ENCODE measurements around the gene GLI3. TPM values are rescaled to one million over a fixed set of nuclear protein-coding genes. Genes with fewer than 3 reads are reported as not detected.

GLI3 gene
- total RNA-seq, 2 experiments from 2014 or later, result not detected

DNA sequence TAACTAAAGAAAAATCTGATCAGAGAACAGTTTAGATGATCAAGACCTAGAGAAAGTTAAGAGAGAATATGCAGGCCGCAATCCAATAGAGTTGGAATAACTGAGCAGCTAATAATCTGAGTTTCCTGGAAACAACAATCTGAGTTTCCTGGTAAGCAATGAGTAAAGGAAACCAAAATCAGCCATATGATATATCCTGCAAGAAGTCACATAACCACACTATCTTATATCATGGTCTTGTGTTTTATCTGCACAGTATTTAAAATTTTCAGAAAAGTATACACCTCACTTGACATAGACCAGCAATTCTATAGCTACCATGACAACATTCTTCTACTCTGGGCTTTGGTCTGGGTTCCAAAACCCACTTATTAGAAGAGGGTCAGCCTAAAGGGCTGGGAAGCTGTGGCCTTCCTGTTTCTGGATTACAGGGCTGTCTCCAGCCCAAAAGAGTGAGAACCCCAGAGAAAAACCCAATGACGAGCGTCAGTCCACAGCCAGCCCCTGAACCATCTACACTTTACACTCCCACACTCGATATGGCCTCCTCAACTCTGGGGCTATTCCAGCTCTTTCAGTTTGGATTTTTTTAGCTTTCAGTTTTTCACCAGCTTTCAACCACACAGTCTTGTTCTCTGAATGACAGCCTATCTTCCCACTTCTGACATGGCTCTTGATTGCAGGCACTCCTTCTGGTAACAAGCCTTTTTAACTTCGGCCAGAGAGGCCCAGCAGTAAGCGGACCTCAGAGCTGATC lies 110.4 kb downstream of the GLI3 start:
- H3K27ac Mint-ChIP-seq, result no peak overlapping the region
- ATAC-seq, result no peak
- peaks cover 5% of the 10 kb centered on the region for H3K27me3 Mint-ChIP-seq
- H3K36me3 Mint-ChIP-seq (ENCODE audit: low read depth), result no peaks in the 10 kb centered on the region
- ChIA-PET POLR2A (no interaction called here), CTCF (no interaction called here)
- intact Hi-C loops (cut with micrococcal nuclease), result no loop called here
- DNase-seq, result no peak
- TF ChIP-seq, protein P1, sequence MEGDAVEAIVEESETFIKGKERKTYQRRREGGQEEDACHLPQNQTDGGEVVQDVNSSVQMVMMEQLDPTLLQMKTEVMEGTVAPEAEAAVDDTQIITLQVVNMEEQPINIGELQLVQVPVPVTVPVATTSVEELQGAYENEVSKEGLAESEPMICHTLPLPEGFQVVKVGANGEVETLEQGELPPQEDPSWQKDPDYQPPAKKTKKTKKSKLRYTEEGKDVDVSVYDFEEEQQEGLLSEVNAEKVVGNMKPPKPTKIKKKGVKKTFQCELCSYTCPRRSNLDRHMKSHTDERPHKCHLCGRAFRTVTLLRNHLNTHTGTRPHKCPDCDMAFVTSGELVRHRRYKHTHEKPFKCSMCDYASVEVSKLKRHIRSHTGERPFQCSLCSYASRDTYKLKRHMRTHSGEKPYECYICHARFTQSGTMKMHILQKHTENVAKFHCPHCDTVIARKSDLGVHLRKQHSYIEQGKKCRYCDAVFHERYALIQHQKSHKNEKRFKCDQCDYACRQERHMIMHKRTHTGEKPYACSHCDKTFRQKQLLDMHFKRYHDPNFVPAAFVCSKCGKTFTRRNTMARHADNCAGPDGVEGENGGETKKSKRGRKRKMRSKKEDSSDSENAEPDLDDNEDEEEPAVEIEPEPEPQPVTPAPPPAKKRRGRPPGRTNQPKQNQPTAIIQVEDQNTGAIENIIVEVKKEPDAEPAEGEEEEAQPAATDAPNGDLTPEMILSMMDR (IDR thresholded peaks at IDR 0.05), result no peak
- no peak overlapping the region for H3K4me3 Mint-ChIP-seq
- no peaks in the 10 kb centered on the region for H3K9me3 Mint-ChIP-seq
- no peaks in the 10 kb centered on the region for H3K4me1 Mint-ChIP-seq (ENCODE audit: low read depth)

DNA sequence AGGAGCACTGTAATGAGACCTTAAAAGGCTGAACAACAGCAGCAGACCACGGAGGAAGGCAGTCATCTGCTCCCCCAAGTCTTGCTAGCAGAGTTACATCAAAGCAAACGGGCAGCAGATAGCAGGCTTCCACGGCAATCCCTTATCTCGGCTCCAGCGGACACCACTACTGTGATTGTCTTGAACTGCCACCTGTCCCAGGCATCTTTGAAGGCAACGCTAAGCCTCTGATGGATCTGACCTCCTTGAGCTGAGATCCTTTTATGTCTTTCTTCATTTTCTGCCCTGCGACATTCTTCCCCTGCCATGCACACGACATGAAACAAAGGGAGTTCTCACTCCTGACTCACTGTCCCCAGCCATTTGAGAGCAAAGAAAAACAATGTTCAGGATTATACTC lies 111.7 kb downstream of the GLI3 start:
- H3K4me1 Mint-ChIP-seq (ENCODE audit: low read depth), result no peaks in the 10 kb centered on the region
- ATAC-seq (no peak), DNase-seq (no peak)
- no peaks in the 10 kb centered on the region for H3K36me3 Mint-ChIP-seq (ENCODE audit: low read depth)
- intact Hi-C loops (cut with micrococcal nuclease), result no loop called here
- no peak overlapping the region for H3K4me3 Mint-ChIP-seq
- ChIA-PET CTCF (no interaction called here), POLR2A (no interaction called here)
- H3K9me3 Mint-ChIP-seq, result no peaks in the 10 kb centered on the region
- TF ChIP-seq, protein P1 (IDR thresholded peaks at IDR 0.05), result no peak
- H3K27ac Mint-ChIP-seq, result no peak overlapping the region
- H3K27me3 Mint-ChIP-seq, result peaks cover 3% of the 10 kb centered on the region

DNA sequence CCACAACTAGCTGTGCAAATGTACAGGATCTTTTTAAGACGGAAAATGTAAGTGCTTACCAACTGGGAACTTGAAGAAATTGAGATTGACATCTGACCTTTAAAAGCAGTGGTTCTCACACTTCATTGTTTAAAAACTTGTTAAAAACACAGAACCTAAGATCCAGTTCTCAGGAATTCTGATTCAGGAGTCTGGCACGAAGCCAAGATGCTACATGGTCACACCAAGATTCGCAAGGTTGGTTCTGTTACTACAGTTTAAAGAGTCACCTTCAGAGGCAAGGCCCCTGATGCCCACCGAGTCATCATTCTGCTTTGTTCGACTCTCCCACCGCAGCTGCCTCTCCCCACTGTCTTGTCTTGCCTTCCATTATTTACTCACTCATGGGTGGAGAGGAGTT lies 113.3 kb downstream of the GLI3 start:
- Mint-ChIP-seq H3K4me3 (no peak overlapping the region), H3K27me3 (peaks cover 3% of the 10 kb centered on the region), H3K9me3 (no peaks in the 10 kb centered on the region), H3K27ac (no peak overlapping the region), H3K36me3 (ENCODE audit: low read depth) (no peaks in the 10 kb centered on the region), H3K4me1 (ENCODE audit: low read depth) (no peaks in the 10 kb centered on the region)
- ChIA-PET POLR2A (no interaction called here), CTCF (no interaction called here)
- intact Hi-C loops (cut with micrococcal nuclease), result no loop called here
- no peak for ATAC-seq
- TF ChIP-seq, protein P1 (IDR thresholded peaks at IDR 0.05), result no peak
- no peak for DNase-seq

DNA sequence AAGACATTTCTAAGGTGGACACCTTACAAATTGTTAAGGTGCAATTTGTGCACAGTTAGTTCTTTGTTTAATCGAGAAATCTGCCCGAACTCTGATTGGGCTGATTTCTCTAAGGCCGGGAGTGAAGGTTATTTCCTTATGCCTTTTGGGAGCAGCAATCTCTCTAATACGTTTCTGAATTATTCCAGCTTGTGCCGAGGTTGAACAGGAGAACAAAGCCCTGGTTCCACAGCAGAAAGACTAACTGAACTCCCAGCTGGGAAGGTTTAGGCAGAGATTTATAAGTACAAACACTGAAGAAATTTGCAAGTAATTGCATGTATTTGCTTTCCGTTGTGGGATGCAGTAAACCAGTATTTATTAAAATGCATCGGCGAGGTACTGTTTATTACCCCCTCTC lies 116.8 kb downstream of the GLI3 start:
- Mint-ChIP-seq H3K9me3 (no peaks in the 10 kb centered on the region), H3K27me3 (peaks cover 3% of the 10 kb centered on the region), H3K4me1 (ENCODE audit: low read depth) (no peaks in the 10 kb centered on the region), H3K27ac (no peak overlapping the region), H3K4me3 (no peak overlapping the region), H3K36me3 (ENCODE audit: low read depth) (no peaks in the 10 kb centered on the region)
- ChIA-PET CTCF (interaction anchor here (0.8 kb wide), 1 partner anchor 66 kb away, joined by 3 read pairs; no protein-coding TSS in a partner anchor), POLR2A (no interaction called here)
- ATAC-seq, result no peak
- no peak for DNase-seq
- TF ChIP-seq, protein P1 (IDR thresholded peaks at IDR 0.05), result no peak
- intact Hi-C loops (cut with micrococcal nuclease), result no loop called here

DNA sequence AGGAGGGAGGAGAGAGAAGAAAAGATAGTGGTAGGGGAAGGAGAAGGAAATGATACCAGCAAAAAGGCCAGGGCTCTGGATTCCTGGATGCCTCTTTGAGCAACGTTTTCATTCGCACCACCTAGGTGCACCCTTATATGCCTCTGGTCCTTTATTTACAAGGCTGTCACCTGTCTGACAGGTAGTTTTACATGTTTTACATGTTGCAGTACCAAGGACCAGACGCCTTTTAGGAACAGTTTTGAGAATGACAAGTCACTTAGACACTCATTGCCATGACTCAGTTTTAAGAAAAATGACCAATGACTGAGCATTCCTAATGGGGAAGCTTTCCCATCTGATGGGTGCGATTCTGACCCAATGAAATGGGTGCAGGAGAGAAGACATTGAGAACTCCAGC lies 119.8 kb downstream of the GLI3 start:
- ATAC-seq (no peak), DNase-seq (no peak)
- TF ChIP-seq, protein P1 (IDR thresholded peaks at IDR 0.05), result no peak
- H3K27me3 Mint-ChIP-seq, result no peaks in the 10 kb centered on the region
- H3K9me3 Mint-ChIP-seq, result no peaks in the 10 kb centered on the region
- ChIA-PET CTCF (no interaction called here), POLR2A (no interaction called here)
- no peak overlapping the region for H3K4me3 Mint-ChIP-seq
- intact Hi-C loops (cut with micrococcal nuclease), result no loop called here
- H3K27ac Mint-ChIP-seq, result no peak overlapping the region
- H3K36me3 Mint-ChIP-seq (ENCODE audit: low read depth), result no peaks in the 10 kb centered on the region
- H3K4me1 Mint-ChIP-seq (ENCODE audit: low read depth), result no peaks in the 10 kb centered on the region

All from activated CD8-positive, alpha-beta T cell treated with anti-CD3 and anti-CD28 coated beads for 36 hours (primary cell).